Spleen (tissue), 7 donors: ENCODE results near the gene SDK1.

Experiments
- CTCF ChIP-seq, 11 experiments: fragments of 200-600 bp in 7 of 11; fragments of 450-650 bp in 4 of 11; sonication (generic) in 4 of 11; IDR thresholded peaks in 8 of 11; conservative IDR thresholded peaks in 3 of 11; 1 replicate in 7 of 11; 2 replicates in 4 of 11; pipeline versions ENCODE4 v1.4.0 to v1.8.0; 2016 to 2021; ENCODE audit warnings: antibody characterized with exemption in 11 of 11, inconsistent platforms in 4 of 11, mild to moderate bottlenecking in 1 of 11
- POLR2A ChIP-seq, 3 donors: fragments of 450-650 bp; IDR thresholded peaks; one replicate each; pipeline ENCODE4 v1.5.1; 2017; ENCODE audit warnings: antibody characterized with exemption in 3 of 3, mild to moderate bottlenecking in 1 of 3
- POLR2AphosphoS5 ChIP-seq, 3 donors: sonication (generic); formaldehyde crosslinking; IDR thresholded peaks; one replicate each; pipeline ENCODE4 v1.5.1; 2017; ENCODE audit warnings: antibody characterized with exemption in 3 of 3
- donor health status: DM: no; HTN: no; CAD: no; lungs with moderate emphysema.
- donor health status: DM: no; HTN: no; CAD: no.
- donor health status: DM: no; HTN: no; CAD: no.

DNA sequence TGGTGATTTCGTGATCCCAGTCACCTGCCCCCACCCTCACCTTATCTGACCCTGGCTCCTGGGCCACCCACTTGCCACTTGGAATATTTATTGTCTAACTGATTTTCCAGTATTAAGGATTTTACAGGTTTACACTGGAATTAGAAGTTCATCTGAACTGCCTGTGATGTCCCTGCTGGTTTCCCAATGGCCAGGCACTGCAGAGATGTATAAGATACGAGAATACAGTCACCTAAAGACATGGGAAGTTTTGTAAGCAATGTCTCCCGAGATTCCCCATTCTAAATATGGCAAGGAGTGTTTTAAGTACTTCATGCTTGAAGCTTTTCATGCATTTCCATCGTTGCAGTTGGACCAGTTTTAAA is 592.7 kb downstream of the SDK1 start:
- TF ChIP-seq CTCF (IDR thresholded peaks at IDR 0.05 in 8 of 11, conservative IDR thresholded peaks at IDR 0.05 in 3 of 11) (no peak), POLR2AphosphoS5 (IDR thresholded peaks at IDR 0.05) (no peak), POLR2A (IDR thresholded peaks at IDR 0.05) (no peak)
